H9 (cell line): ENCODE results near the gene OR10A6. TPM values are rescaled to one million over a fixed set of nuclear protein-coding genes. Genes with fewer than 3 reads are reported as not detected.

Experiments used
- DNase-seq: peaks from one replicate; pipeline ENCODE4 v3.0.0-alpha.2; 2017
- H2AFZ ChIP-seq: one replicate; pipeline ENCODE4 v1.6.1; 2013; ENCODE audit warnings: mild to moderate bottlenecking, low read length, control low read depth, moderate library complexity
- H2AK5ac ChIP-seq: 2 replicates; pipeline ENCODE4 v1.6.1; 2013; ENCODE audit warnings: low read length, control low read depth, mixed read lengths; ENCODE audit not compliant: insufficient read length
- H2BK120ac ChIP-seq: one replicate; pipeline ENCODE4 v1.6.1; 2013; ENCODE audit warnings: low read depth, mild to moderate bottlenecking, low read length, control low read depth, inconsistent platforms; ENCODE audit not compliant: poor library complexity, severe bottlenecking
- H2BK12ac ChIP-seq: 2 replicates; pipeline ENCODE4 v1.6.1; 2013; ENCODE audit warnings: low read length, control low read depth, mixed read lengths, low read depth; ENCODE audit not compliant: insufficient read length
- H2BK15ac ChIP-seq: 2 replicates; pipeline ENCODE4 v1.6.1; 2013; ENCODE audit warnings: low read depth, low read length, control low read depth
- H2BK20ac ChIP-seq: one replicate; pipeline ENCODE4 v1.6.1; 2013; ENCODE audit warnings: low read depth, mild to moderate bottlenecking, low read length, control low read depth, inconsistent platforms; ENCODE audit not compliant: poor library complexity, severe bottlenecking
- H2BK5ac ChIP-seq: 2 replicates; pipeline ENCODE4 v1.6.1; 2013; ENCODE audit warnings: low read length, control low read depth, mixed read lengths; ENCODE audit not compliant: insufficient read length
- H3K14ac ChIP-seq: 2 replicates; pipeline ENCODE4 v1.6.1; 2013; ENCODE audit warnings: low read length, control low read depth; ENCODE audit not compliant: insufficient read depth
- H3K18ac ChIP-seq: 2 replicates; pipeline ENCODE4 v1.6.1; 2013; ENCODE audit warnings: low read depth, mild to moderate bottlenecking, mixed read lengths, low read length, control low read depth; ENCODE audit not compliant: insufficient read length
- H3K23ac ChIP-seq: 2 replicates; pipeline ENCODE4 v1.6.1; 2013; ENCODE audit warnings: low read length, control low read depth, mixed read lengths, low read depth; ENCODE audit not compliant: insufficient read length
- H3K23me2 ChIP-seq: 2 replicates; pipeline ENCODE4 v1.6.1; 2013; ENCODE audit warnings: low read depth, mild to moderate bottlenecking, mixed read lengths, low read length, control low read depth; ENCODE audit not compliant: insufficient read length, poor library complexity, severe bottlenecking
- H3K27ac ChIP-seq: 2 replicates; pipeline ENCODE4 v1.5.1; 2013; ENCODE audit warnings: low read length, control low read depth, mixed read lengths, low read depth; ENCODE audit not compliant: insufficient read length
- H3K27me3 ChIP-seq: 2 replicates; pipeline ENCODE4 v1.6.1; 2013; ENCODE audit warnings: low read length, control low read depth, inconsistent platforms; ENCODE audit not compliant: insufficient read depth
- H3K4ac ChIP-seq: 2 replicates; pipeline ENCODE4 v1.6.1; 2013; ENCODE audit warnings: low read depth, mild to moderate bottlenecking, control low read depth, inconsistent platforms, low read length, moderate library complexity
- H3K4me1 ChIP-seq: 2 replicates; pipeline ENCODE4 v1.6.1; 2013; ENCODE audit warnings: low read length, control low read depth, inconsistent platforms; ENCODE audit not compliant: insufficient read depth
- H3K4me2 ChIP-seq: 2 replicates; pipeline ENCODE4 v1.6.1; 2013; ENCODE audit warnings: low read length, control low read depth, mixed read lengths; ENCODE audit not compliant: insufficient read length, insufficient read depth
- H3K56ac ChIP-seq: 2 replicates; pipeline ENCODE4 v1.6.1; 2013; ENCODE audit warnings: low read depth, mild to moderate bottlenecking, mixed read lengths, low read length, control low read depth; ENCODE audit not compliant: insufficient read length
- H3K79me1 ChIP-seq: 2 replicates; pipeline ENCODE4 v1.6.1; 2013; ENCODE audit warnings: low read depth, mild to moderate bottlenecking, moderate library complexity, low read length, control low read depth, inconsistent platforms; ENCODE audit not compliant: insufficient read depth, poor library complexity, severe bottlenecking
- H3K79me2 ChIP-seq: 2 replicates; pipeline ENCODE4 v1.6.1; 2013; ENCODE audit warnings: low read length, control low read depth, inconsistent platforms; ENCODE audit not compliant: insufficient read depth
- H3K9ac ChIP-seq: 2 replicates; pipeline ENCODE4 v1.6.1; 2013; ENCODE audit warnings: low read length, control low read depth, mixed read lengths; ENCODE audit not compliant: insufficient read length; ENCODE audit errors: extremely low read depth
- H3K9me3 ChIP-seq: one replicate; pipeline ENCODE4 v1.6.1; 2013; ENCODE audit warnings: low read depth, low read length, inconsistent platforms; ENCODE audit not compliant: control insufficient read depth
- H3T11ph ChIP-seq: one replicate; pipeline ENCODE4 v1.6.1; 2013; ENCODE audit warnings: mild to moderate bottlenecking, low read length, control low read depth, inconsistent platforms
- H4K20me1 ChIP-seq: one replicate; pipeline ENCODE4 v1.6.1; 2013; ENCODE audit not compliant: control insufficient read depth, insufficient read length, insufficient read depth
- H4K5ac ChIP-seq: 2 replicates; pipeline ENCODE4 v1.6.1; 2013; ENCODE audit warnings: low read depth, mild to moderate bottlenecking, mixed read lengths, low read length, control low read depth; ENCODE audit not compliant: insufficient read length
- H4K8ac ChIP-seq: replicated peaks from 2 replicates; pipeline ENCODE4 v1.6.1; 2013; ENCODE audit warnings: low read length, control low read depth, mixed read lengths, low read depth; ENCODE audit not compliant: insufficient read length
- H4K91ac ChIP-seq: 2 replicates; pipeline ENCODE4 v1.6.1; 2013; ENCODE audit warnings: low read depth, mild to moderate bottlenecking, moderate library complexity, mixed read lengths, low read length, control low read depth; ENCODE audit not compliant: insufficient read length
- H3K27ac Mint-ChIP-seq, 3 experiments: 2 replicates in 2 of 3; 3 replicates in 1 of 3; pipeline ENCODE4 v1.8.0; 2020 to 2021; ENCODE audit warnings: mixed read lengths in 3 of 3, mild to moderate bottlenecking in 1 of 3, moderate library complexity in 1 of 3
- H3K27me3 Mint-ChIP-seq: 2 replicates; pipeline ENCODE4 v1.8.0; 2021; ENCODE audit warnings: low read depth, mild to moderate bottlenecking, moderate library complexity, mixed read lengths
- H3K36me3 Mint-ChIP-seq, 3 experiments: 2 replicates in 2 of 3; 3 replicates in 1 of 3; pipeline ENCODE4 v1.8.0; 2020 to 2021; ENCODE audit warnings: low read depth in 3 of 3, mixed read lengths in 3 of 3; ENCODE audit not compliant: insufficient read depth in 1 of 3
- H3K4me1 Mint-ChIP-seq, 2 experiments: 2 replicates each; pipeline ENCODE4 v1.8.0; 2020; ENCODE audit warnings: mixed read lengths in 2 of 2
- H3K4me3 Mint-ChIP-seq, 2 experiments: 2 replicates in 1 of 2; 3 replicates in 1 of 2; pipeline ENCODE4 v1.8.0; 2020 to 2021; ENCODE audit warnings: mild to moderate bottlenecking in 2 of 2, mixed read lengths in 2 of 2, moderate library complexity in 1 of 2
- H3K9me3 Mint-ChIP-seq, 2 experiments: 2 replicates in 1 of 2; 3 replicates in 1 of 2; pipeline ENCODE4 v1.8.0; 2020; ENCODE audit warnings: mild to moderate bottlenecking in 2 of 2, mixed read lengths in 2 of 2, moderate library complexity in 1 of 2
- CTCF ChIP-seq: fragments of 200-600 bp; sonication (generic); conservative IDR thresholded peaks from 3 replicates; pipeline ENCODE4 v1.8.0; 2021; ENCODE audit warnings: antibody characterized with exemption, mild to moderate bottlenecking
- WGBS: extraction: QIAGEN DNeasy Blood & Tissue Kit; methylation state at CpG from one replicate; pipeline ENCODE4 v1.1.7; 2013; ENCODE audit warnings: missing lambda C conversion rate, low lambda C conversion rate, mixed read lengths; ENCODE audit not compliant: insufficient read length; ENCODE audit errors: extremely low coverage; 5-methylcytosine and 5-hydroxymethylcytosine counted together
- total RNA-seq: library from RNA; stranded (reverse); gene quantifications from 2 replicates; pipeline ENCODE4 v1.2.1, GENCODE V29; 2021

The OR10A6 gene
- total RNA-seq, 1 experiment from 2014 or later = not detected

- Histone ChIP-seq H3K27me3 (no peaks in the 10 kb centered on the region), H3K4me2 (no peak overlapping the region), H4K20me1 (no peaks in the 10 kb centered on the region), H3K56ac (no peak overlapping the region), H2BK120ac (no peak overlapping the region), H4K5ac (no peak overlapping the region), H3K27ac (no peak overlapping the region), H2BK5ac (no peak overlapping the region), H2BK12ac (no peak overlapping the region), H2BK15ac (no peak overlapping the region), H3K4ac (no peak overlapping the region), H3K4me1 (no peaks in the 10 kb centered on the region; the same call in 1 of the 2 replicates), H4K91ac (no peak overlapping the region), H2BK20ac (no peak overlapping the region), H3K18ac (no peak overlapping the region), H3K14ac (no peak overlapping the region), H4K8ac (no peak overlapping the region), H3T11ph (peak overlapping the region; percentile 76), H2AK5ac (no peak overlapping the region), H3K23ac (no peak overlapping the region), H3K79me2 (no peaks in the 10 kb centered on the region), H3K79me1 (no peaks in the 10 kb centered on the region), H3K23me2 (no peaks in the 10 kb centered on the region), H3K9ac (no peak overlapping the region), H2AFZ (no peak overlapping the region), H3K9me3 (no peaks in the 10 kb centered on the region)
- Mint-ChIP-seq H3K4me1 (peaks cover 4 to 6% of the 10 kb centered on the region in 2 experiments), H3K27me3 (peaks cover 3% of the 10 kb centered on the region; the same call in 1 of the 2 replicates), H3K9me3 (no peaks in the 10 kb centered on the region; a peak in 1 of 5 replicates), H3K4me3 (no peak overlapping the region), H3K36me3 (no peaks in the 10 kb centered on the region), H3K27ac (no peak overlapping the region)
- WGBS = no CpG with 5 or more reads among the region's 6 CpGs
- no peak for TF ChIP-seq CTCF
- DNase-seq = no peak
Measured at GRCh38 chr11:7890417-7891172, 40.5 kb downstream of the OR10A6 start.
